Transverse colon (tissue), 3 donors: ENCODE data around the gene ITGAE.

ENCODE experiments used
- POLR2A ChIP-seq: fragments of 450-650 bp; IDR thresholded peaks from one replicate; pipeline ENCODE4 v1.6.1; 2016; ENCODE audit warnings: antibody characterized with exemption, mild to moderate bottlenecking, moderate library complexity
- TF ChIP-seq, protein P1 (sequence below), 5 experiments: fragments of 200-600 bp in 3 of 5; fragments of 450-650 bp in 2 of 5; sonication (generic) in 3 of 5; IDR thresholded peaks; 1 replicate in 2 of 5; 2 replicates in 3 of 5; pipeline ENCODE4 v1.5.1; 2016 to 2017; ENCODE audit warnings: antibody characterized with exemption in 5 of 5, inconsistent platforms in 3 of 5, mild to moderate bottlenecking in 2 of 5, moderate library complexity in 1 of 5

DNA sequence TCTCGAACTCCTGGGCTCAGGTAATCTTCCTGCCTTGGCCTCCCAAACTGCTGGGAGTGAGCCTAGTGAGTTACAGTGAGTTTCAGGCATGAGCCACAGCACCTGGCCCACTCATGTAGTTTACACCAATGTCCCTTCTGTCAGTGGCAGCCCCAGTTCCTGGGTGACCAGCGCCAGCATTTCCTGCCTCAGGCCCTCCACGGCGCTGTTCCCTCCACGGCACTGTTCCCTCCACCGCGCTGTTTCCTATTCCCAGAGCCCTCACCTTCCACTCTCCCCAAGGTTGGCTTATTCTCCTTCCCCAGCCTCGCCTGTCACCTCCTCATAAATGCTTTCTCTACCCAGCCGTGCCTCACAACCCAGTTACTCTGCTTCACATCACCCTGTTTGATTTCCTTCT is 32.6 kb downstream of the ITGAE start:
- TF ChIP-seq, protein P1, sequence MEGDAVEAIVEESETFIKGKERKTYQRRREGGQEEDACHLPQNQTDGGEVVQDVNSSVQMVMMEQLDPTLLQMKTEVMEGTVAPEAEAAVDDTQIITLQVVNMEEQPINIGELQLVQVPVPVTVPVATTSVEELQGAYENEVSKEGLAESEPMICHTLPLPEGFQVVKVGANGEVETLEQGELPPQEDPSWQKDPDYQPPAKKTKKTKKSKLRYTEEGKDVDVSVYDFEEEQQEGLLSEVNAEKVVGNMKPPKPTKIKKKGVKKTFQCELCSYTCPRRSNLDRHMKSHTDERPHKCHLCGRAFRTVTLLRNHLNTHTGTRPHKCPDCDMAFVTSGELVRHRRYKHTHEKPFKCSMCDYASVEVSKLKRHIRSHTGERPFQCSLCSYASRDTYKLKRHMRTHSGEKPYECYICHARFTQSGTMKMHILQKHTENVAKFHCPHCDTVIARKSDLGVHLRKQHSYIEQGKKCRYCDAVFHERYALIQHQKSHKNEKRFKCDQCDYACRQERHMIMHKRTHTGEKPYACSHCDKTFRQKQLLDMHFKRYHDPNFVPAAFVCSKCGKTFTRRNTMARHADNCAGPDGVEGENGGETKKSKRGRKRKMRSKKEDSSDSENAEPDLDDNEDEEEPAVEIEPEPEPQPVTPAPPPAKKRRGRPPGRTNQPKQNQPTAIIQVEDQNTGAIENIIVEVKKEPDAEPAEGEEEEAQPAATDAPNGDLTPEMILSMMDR (IDR thresholded peaks at IDR 0.05): no peak
- no peak for TF ChIP-seq POLR2A
